ENCODE data around the gene EXOC6.

Gene EXOC6

DNA sequence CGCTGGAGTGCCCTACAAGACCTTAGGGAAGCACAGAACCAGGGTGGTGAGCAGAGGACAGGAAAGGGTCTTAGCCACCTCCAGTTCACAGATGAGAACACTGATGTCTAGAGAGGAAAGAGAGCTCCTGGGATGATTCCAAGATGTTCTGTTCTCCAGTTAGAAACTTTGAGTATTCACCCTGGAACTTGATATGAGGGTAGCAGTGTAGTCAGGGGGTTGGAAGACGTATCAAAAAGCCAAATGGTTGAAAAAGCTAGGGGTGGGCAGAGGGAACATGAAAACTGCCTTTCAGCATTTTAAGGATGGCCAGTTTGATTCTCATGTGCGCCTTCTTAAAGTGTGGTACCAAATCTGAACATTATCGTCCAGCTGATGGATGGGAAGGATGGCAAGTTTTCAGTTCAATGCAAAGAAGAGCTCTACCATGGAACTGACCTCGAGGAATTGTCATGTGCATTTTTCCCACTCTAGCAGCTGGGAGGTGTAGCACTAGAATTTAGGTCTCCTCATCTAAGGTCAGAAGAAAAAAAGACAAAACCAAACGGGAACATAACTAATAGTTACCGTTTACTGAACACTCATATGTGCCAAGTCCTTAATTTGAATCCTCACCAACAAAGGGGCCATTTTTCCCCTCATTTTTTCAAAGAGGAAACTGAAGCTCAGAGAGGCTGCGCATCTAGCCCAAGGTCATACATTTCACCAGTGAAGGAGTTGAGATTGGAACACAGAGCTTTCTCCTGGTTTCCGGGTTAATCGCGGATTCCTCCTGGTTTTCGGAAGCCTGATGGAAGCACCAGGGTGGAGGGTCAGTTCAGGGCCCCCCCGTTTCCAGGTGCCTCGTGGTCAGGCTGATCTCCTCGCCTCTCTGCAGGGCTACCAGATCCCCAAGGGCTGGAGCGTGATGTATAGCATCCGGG is 219.4 kb downstream of the EXOC6 start:
- no peak for DNase-seq (ENCODE audit: low spot score)
- TF ChIP-seq, protein P1, sequence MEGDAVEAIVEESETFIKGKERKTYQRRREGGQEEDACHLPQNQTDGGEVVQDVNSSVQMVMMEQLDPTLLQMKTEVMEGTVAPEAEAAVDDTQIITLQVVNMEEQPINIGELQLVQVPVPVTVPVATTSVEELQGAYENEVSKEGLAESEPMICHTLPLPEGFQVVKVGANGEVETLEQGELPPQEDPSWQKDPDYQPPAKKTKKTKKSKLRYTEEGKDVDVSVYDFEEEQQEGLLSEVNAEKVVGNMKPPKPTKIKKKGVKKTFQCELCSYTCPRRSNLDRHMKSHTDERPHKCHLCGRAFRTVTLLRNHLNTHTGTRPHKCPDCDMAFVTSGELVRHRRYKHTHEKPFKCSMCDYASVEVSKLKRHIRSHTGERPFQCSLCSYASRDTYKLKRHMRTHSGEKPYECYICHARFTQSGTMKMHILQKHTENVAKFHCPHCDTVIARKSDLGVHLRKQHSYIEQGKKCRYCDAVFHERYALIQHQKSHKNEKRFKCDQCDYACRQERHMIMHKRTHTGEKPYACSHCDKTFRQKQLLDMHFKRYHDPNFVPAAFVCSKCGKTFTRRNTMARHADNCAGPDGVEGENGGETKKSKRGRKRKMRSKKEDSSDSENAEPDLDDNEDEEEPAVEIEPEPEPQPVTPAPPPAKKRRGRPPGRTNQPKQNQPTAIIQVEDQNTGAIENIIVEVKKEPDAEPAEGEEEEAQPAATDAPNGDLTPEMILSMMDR (IDR thresholded peaks at IDR 0.05), result no peak
- H3K27ac ChIP-seq, result no peak overlapping the region
- H3K4me3 ChIP-seq, result peak overlapping the region; percentile 61

DNA sequence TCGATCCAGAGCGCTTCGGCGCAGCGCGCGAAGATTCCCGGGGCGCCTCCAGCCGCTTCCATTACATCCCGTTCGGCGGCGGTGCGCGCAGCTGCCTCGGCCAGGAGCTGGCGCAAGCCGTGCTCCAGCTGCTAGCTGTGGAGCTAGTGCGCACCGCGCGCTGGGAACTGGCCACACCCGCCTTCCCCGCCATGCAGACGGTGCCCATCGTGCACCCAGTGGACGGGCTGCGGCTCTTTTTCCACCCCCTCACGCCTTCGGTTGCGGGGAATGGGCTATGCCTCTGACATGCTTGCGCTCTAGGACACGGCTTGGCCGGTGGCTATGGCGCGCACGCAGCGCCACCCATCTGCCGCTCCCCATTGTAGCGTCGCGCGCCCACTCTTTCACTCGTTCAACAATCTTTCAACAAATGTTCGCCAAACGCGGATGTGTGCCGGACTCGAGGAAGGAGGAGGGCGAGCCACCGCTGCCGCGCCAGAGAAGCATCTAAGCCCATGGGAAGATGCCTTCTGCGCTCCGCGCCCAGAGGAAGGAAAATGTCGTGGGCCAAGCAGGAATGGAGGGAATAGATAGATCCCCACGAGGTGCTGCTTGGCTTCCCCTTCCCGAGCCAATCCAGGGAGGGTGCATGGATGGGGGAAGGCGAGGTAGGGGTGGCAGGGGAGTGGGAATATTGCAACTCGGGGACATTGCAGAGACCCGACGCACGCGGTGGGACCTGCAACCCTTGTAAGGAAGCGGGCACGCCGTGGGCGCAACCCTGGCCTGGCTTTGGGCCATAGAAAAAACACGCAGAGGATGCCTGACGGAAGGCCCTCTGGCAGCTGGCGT is 220.3 kb downstream of the EXOC6 start:
- no peak overlapping the region for H3K27ac ChIP-seq
- TF ChIP-seq, protein P1 (IDR thresholded peaks at IDR 0.05), result no peak
- no peak for DNase-seq (ENCODE audit: low spot score)
- peak overlapping the region; percentile 61 for H3K4me3 ChIP-seq

DNA sequence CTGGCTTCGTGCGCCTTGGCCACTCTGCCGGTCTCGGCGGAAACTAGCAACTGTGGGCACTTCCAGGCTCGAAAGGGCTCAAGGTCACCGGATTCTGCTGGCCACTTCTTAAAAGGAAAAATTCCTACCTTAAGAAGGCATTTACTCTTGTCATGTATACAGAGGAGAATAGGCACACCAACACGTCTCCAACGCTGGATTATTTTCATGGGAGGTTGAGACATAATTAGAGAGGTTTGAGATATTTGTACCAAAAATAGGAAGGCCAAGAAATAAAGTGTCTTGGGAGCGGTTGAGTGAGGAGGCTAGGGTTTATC is 220.9 kb downstream of the EXOC6 start:
- no peak overlapping the region for H3K27ac ChIP-seq
- TF ChIP-seq, protein P1 (IDR thresholded peaks at IDR 0.05), result no peak
- no peak overlapping the region for H3K4me3 ChIP-seq
- no peak for DNase-seq (ENCODE audit: low spot score)

DNA sequence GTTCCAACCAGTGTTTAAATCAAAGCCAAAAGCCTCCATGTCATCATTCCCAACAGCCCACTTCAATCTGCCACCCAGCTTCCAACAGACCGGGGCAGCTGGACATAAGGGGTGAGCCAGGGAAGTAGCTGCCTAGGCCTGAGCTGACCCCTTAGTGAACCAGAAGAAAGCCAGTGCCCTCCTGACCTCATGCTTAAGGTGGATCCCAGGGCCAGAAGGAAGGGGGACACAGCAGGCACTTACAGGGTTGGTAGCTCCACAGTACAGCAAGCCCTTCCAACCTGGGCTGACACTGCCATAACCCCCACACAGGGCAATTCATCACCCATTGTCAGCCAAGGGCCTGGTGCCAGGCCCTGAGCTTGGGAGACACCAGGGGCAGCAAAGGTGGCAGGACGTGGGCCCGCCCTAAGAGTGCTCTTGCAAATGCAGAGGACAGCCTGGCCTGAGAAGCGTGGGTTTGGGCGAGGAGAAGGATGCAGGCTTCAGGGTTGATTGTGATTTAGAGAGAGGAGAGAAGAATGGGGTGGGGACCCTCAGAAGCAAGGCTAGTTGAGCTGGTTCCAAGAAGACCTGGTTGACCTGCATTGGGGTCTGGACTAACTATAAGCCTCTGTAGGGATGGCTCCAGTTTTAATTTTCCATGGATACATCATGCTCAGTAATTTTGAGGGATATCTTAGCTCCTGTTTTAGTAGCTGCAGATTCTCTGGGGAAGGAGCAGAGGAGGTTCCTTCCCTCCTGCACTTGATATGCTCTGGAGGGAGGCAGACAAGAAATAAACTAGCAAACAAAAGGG is 222.3 kb downstream of the EXOC6 start:
- no peak for DNase-seq (ENCODE audit: low spot score)
- TF ChIP-seq, protein P1 (IDR thresholded peaks at IDR 0.05), result no peak
- Histone ChIP-seq H3K27ac (no peak overlapping the region), H3K4me3 (no peak overlapping the region)

DNA sequence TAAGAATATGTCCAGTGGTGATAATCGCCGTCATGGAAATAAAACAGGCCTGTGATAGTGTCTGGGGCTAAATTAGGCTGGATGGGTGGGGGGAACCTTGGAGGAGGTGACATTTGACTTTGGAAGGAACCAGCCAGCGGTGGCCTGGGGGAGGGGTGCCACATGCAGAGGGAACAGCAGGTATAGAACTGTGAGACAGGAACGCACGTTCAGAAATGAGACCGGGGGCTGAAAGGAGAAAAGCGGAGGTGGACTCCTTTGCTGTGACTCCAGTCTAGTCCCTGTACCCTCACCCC is 222.8 kb downstream of the EXOC6 start:
- Histone ChIP-seq H3K4me3 (no peak overlapping the region), H3K27ac (no peak overlapping the region)
- no peak for DNase-seq (ENCODE audit: low spot score)
- TF ChIP-seq, protein P1 (IDR thresholded peaks at IDR 0.05), result no peak

DNA sequence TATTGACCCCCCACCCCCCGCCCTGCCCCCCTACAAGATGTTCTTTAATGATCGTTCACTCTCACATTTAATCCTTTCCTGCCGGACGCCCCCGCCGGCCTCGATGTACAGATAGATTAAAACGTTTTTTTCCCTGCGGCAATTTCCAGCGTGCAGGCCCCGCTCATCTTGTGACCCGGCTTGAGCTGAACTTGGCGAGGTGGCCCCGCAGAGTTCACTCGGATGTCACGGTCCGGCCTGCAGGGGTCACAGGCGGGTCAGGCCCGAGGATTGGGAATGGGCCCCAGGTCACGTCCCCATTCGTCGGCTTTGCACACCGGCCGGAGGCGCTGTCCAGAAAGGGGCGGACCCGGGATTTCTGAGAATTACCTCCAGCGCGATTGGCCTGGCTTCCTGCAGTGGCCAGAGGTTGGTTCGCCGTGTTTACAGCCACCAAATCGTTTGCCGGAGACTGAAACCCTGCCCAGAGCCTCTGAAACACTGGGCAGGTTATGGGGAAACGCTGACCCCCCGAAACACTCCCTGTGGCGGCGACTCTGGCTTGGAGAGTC is 223.4 kb downstream of the EXOC6 start:
- Histone ChIP-seq H3K27ac (no peak overlapping the region), H3K4me3 (peak overlapping the region; percentile 73)
- TF ChIP-seq, protein P1 (IDR thresholded peaks at IDR 0.05), result no peak
- DNase-seq (ENCODE audit: low spot score), result no peak

Measured in coronary artery (tissue), 2 donors.